Astrocyte of the spinal cord (primary cell): Measurements from ENCODE around the gene EXTL2.
"Not testable (repeated sequence)": the region's sequence is repeated elsewhere in the genome, so short reads cannot be mapped to it uniquely, and the experiment has no call there.

Experiments used
- DNase-seq: peaks from one replicate; pipeline ENCODE4 v3.0.0; 2011; ENCODE audit warnings: low read depth, low spot score
- H3K4me3 ChIP-seq: 2 replicates; pipeline ENCODE4 v1.5.1; 2011; ENCODE audit warnings: low read depth, mild to moderate bottlenecking, low read length, moderate library complexity
- in situ Hi-C: cut with HindIII; loops from 2 replicates; pipeline ENCODE4 v1.10.0; 2017; ENCODE audit warnings: low sequenced_read_pairs
- TF ChIP-seq, protein P1 (sequence below): IDR thresholded peaks from 2 replicates; pipeline ENCODE4 v1.5.1; 2012; ENCODE audit warnings: low read depth, mild to moderate bottlenecking, low read length, inconsistent platforms

Gene EXTL2

DNA sequence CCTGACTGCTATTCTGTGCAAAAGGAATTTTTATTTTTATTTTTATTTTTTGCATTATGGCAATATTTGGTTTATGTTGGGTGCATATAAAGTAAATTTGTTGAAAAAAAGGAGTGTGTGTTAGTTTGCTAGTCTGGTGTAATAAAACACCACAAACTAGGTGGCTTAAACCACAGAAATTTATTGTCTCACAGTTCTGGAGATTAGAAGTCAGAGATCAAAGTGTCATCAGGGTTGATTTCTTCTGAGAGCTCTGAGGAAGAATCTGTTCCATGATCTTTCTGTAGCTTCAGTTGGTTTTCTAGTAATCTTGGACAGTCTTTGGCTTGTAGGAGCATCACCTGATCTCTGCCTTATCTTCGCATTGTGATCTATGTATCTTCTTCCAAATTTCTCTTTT is 7.7 kb upstream of the EXTL2 start:
- in situ Hi-C loops, result no loop called here

DNA sequence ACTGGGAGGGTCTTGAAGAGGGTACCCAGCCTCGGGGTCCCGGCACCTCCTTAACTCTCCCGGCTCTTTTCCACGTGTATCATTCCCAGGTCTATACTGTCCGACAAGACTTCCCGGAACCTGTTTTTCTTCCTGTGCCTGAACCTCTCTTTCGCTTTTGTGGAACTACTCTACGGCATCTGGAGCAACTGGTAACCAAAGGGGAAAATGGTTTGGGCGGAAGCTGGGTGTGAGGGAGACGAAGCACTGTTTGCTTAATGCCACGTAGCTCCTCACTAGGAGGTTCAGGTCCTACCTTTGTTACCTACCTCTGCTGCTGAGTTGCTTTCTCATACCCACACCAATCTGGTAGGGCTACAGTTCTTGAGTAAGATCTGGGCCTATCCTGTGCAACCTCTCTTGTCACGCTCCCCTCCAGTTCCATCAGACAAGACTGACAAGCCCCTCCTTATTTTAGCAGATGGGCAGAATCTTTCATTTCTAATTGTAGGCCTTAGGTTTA is 1.9 kb upstream of the EXTL2 start:
- peak; percentile 48 for DNase-seq
- peak overlapping the region; percentile 96 for H3K4me3 ChIP-seq
- in situ Hi-C loops, result no loop called here
- TF ChIP-seq, protein P1, sequence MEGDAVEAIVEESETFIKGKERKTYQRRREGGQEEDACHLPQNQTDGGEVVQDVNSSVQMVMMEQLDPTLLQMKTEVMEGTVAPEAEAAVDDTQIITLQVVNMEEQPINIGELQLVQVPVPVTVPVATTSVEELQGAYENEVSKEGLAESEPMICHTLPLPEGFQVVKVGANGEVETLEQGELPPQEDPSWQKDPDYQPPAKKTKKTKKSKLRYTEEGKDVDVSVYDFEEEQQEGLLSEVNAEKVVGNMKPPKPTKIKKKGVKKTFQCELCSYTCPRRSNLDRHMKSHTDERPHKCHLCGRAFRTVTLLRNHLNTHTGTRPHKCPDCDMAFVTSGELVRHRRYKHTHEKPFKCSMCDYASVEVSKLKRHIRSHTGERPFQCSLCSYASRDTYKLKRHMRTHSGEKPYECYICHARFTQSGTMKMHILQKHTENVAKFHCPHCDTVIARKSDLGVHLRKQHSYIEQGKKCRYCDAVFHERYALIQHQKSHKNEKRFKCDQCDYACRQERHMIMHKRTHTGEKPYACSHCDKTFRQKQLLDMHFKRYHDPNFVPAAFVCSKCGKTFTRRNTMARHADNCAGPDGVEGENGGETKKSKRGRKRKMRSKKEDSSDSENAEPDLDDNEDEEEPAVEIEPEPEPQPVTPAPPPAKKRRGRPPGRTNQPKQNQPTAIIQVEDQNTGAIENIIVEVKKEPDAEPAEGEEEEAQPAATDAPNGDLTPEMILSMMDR, result no peak

More for the DNA sequence above, 7.7 kb upstream of the EXTL2 start:
- H3K4me3 ChIP-seq, result no peak overlapping the region
- TF ChIP-seq, protein P1, result no peak
- no peak for DNase-seq

DNA sequence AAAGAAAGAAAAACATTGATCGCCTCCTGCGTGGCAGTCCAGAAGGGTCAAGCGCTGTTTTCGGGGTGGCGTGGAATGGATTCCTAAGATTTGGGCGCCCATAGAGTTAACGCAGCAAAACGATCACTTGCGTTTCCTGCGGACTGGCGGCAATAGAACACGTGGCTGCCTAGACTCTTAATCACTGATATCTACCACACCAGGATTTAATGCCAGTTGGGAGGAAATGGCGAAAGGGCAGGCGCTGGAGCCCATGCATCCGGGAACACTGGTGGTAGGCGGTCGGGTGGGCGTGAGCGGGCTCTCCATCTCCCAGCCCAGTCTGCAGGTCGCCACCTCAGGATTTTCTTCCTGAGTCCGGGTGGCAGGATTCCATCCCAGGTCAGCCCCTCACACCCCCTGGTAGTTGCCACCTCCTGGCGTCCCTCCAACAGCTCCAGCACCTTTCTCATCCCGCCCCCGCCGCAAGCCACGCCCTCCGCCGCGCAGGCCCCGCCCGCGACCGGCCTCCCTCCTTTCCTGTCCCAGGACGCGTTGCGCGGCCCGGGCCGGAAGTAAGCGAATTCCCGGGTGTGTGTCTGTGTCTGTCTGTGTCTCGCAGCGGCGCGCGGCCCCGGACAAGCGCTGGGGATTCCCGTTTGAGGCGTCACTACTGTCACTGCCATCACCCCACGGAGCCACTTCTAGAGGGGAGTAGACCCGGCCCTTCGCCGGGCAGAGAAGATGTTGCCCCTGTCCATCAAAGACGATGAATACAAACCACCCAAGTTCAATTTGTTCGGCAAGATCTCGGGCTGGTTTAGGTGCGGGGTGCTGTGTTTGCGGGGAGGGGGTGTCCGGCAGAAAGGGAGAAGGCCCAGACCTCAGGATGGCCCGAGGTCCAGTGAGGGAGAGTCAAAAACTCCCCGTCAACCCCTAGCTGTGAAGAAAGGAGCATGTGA is 1.2 kb upstream of the EXTL2 start, which contains the start of gene SLC30A7:
TSS of gene SLC30A7 (plus strand) at position 551 of the 941 bp plus-strand sequence. CDS start at position 724, 173 bp downstream.
- in situ Hi-C loops, result no loop called here

DNA sequence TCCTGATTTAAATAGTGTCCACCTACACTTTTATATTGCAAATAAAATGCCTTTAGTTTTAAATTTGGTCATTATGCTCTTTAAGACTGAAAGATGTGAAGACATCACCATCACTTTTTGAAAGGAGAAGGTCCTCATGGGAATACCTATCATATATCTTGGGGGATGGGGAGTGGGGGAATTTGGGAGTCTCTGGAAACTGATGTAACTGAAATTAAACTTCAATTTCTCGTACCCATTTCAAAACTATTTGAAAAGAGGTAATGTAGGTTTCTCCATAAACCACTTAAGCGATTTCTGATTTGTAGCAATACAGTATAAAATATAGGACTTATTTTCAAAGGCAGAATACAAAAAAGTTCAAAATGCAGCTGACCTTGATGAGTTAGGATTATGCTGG is 924 bp downstream of the EXTL2 start:
- in situ Hi-C loops, result no loop called here
- TF ChIP-seq, protein P1, result no peak
- no peak for DNase-seq
- peak overlapping the region; percentile 96 for H3K4me3 ChIP-seq

More for the DNA sequence above, 1.2 kb upstream of the EXTL2 start, which contains the start of gene SLC30A7:
- DNase-seq, result peak; percentile 91
- TF ChIP-seq, protein P1, result no peak
- peak within 1 kb of the TSS; percentile 96 for H3K4me3 ChIP-seq

DNA sequence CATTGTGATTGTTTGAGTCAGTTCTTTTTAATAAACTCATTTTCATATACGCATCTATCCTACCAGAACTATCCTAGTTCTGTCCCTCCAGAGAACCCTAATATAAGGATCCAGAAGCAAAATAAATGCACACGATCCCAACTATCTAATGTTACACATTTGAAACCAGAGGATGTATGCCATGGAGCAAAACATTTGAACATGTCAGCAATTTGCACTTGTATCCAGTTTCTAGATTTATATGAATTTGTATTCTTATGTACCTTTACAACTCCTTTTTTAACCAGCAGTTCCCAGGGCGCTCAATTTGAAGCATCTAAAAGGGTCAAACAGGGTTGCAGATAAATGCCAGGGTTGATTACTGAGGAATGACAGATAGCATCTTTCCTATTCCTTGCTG is 2.1 kb downstream of the EXTL2 start:
- DNase-seq, result no peak
- TF ChIP-seq, protein P1, result no peak
- in situ Hi-C loops, result no loop called here
- no peak overlapping the region for H3K4me3 ChIP-seq

DNA sequence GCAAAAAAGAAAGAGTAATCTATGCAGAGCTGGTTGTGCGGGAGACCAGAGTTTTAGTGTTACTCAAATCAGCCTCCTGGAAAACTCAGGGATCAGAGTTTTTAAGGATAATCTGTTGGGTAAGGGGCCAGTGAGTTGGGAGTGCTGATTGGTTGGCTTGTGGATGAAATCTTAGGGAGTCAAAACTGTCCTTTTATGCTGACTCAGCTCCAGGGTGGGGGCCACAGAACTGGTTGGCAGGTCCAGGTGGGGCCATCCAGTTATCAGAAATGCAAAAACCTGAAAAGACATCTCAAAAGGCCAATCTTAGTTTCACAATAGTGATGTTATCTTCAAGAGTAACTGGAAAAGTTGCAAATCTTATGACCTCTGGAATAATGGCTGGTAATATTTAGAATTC is 3.3 kb downstream of the EXTL2 start:
- TF ChIP-seq, protein P1, result no peak
- H3K4me3 ChIP-seq, result no peak overlapping the region
- no peak for DNase-seq
- in situ Hi-C loops, result no loop called here

DNA sequence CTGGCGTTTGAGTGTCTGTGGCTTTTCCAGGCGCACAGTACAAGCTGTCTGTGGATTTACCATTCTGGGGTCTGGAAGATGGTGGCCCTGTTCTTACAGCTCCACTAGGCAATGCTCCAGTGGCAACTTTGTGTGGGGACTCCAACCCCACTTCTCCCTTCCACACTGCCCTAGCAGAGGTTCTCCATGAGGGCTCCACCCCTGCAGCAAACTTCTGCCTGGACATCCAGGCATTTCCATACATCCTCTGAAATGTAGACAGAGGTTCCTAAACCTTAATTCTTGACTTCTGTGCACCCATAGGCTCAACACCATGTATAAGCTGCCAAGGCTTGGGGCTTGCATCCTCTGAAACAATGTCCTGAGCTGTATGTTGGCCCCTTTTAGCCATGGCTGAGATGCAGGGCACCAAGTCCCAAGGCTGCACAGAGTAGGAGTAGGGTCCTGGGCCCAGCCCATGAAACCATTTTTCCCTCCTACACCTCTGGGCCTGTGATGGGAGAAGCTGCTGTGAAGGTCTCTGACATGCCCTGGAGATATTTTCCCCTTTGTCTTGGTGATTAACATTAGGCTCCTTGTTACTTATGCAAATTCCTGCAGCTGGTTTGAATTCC is 4.7 kb downstream of the EXTL2 start:
- H3K4me3 ChIP-seq, in situ Hi-C loops, DNase-seq: not testable (repeated sequence)

DNA sequence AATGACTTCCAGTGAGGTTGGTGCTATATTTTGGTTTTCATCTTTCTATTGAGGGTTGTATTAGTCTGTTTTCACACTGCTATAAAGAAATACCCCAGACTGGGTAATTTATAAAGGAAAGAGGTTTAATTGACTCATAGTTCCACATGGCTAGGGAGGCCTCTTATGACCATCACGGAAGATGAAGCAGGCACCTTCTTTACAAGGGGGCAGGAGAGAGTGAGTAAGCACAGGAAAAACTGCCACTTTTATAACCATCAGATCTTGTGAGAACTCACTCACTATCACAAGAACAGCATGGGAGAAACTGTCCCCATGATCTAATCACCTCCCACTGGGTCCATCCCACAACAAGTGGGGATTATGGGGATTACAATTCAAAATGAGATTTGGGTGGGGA is 5.6 kb downstream of the EXTL2 start:
- H3K4me3 ChIP-seq, DNase-seq, in situ Hi-C loops: not testable (repeated sequence)
